ENCODE measurements around the gene MTX2. TPM values are rescaled to one million over a fixed set of nuclear protein-coding genes. Genes with fewer than 3 reads are reported as not detected.

The MTX2 gene
- total RNA-seq, 2 experiments from 2014 or later: 27.3 to 30.1 TPM

DNA sequence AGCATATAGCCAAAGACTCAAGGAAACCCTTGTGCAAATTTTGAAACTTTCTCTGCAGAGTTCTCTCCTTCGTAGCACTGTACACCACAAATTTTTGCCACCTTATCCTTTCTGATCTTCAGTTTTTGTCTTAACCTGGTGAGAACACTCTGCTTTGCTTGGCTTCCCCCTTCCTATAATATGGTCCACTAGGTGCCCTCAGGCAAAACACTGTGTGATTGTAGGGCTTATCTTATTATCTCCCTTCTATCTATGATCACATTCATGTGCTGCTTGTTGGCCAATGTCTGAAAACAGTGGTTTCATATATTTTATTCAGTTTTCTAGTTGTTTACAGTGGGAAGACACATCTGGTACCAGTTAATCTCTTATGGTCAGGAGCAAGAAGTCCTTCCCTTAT, 111.1 kb downstream of the MTX2 start:
- Mint-ChIP-seq H3K27me3 (peaks cover 17% of the 10 kb centered on the region), H3K27ac (no peak overlapping the region), H3K4me3 (no peak overlapping the region), H3K9me3 (peaks cover 10% of the 10 kb centered on the region), H3K4me1 (ENCODE audit: low read depth) (no peaks in the 10 kb centered on the region), H3K36me3 (ENCODE audit: low read depth) (peaks cover 2% of the 10 kb centered on the region)
- intact Hi-C loops (cut with micrococcal nuclease): no loop called here
- ATAC-seq: no peak
- no peak for DNase-seq
- CTCF ChIA-PET: no interaction called here
- TF ChIP-seq, protein P1, sequence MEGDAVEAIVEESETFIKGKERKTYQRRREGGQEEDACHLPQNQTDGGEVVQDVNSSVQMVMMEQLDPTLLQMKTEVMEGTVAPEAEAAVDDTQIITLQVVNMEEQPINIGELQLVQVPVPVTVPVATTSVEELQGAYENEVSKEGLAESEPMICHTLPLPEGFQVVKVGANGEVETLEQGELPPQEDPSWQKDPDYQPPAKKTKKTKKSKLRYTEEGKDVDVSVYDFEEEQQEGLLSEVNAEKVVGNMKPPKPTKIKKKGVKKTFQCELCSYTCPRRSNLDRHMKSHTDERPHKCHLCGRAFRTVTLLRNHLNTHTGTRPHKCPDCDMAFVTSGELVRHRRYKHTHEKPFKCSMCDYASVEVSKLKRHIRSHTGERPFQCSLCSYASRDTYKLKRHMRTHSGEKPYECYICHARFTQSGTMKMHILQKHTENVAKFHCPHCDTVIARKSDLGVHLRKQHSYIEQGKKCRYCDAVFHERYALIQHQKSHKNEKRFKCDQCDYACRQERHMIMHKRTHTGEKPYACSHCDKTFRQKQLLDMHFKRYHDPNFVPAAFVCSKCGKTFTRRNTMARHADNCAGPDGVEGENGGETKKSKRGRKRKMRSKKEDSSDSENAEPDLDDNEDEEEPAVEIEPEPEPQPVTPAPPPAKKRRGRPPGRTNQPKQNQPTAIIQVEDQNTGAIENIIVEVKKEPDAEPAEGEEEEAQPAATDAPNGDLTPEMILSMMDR (IDR thresholded peaks at IDR 0.05): no peak
- POLR2A ChIA-PET: no interaction called here

DNA sequence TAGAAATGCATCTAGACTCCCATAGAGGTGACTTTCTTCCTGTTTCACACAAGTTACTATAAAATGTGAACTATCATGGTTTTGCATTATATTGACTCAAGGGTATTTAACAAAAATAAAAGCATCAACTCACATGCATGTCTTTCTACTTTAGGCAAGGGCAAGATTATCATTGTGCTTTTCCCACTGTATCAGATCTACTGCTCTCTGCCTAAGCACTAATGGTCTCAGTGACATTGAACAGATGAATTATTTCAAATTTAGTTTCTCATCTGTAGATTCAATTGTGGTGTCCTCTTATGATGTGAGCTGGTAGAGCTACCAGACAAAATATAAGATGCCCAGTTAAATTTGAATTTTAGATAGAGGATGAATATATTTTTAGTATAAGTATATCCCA, 113.9 kb downstream of the MTX2 start:
- no peak for ATAC-seq
- peaks cover 2% of the 10 kb centered on the region for H3K36me3 Mint-ChIP-seq (ENCODE audit: low read depth)
- CTCF ChIA-PET: no interaction called here

DNA sequence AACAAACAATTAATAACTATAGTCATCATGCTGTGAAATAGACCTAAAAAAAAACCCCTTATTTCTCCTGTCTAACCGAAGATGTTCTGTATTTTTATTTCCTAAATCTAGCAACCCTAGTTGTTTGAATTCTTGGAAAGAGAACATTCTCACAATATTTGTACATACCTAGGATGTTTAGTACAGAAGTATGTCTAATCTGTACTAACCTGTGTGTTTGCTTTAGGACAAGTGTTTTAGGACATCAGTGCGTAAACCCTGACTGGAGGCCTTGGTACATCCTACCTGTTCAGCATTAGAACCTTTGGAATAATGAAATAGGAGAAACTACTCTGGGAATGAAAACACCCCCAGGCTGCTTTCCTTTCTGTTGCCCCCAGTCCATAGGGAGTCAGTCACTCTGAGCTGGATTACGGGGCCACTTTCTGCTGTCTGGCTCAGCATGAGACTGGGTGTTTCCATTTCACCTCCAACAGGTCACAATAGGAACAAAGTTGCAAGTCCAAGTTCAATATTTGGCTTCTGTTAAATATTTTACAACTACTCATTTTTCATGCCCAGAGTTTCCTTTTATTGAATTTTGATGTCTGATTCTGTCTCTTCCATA, 114.7 kb downstream of the MTX2 start:
- no peak for ATAC-seq
- CTCF ChIA-PET: no interaction called here

More for the DNA sequence above, 113.9 kb downstream of the MTX2 start:
- Mint-ChIP-seq H3K4me3 (no peak overlapping the region), H3K4me1 (ENCODE audit: low read depth) (no peaks in the 10 kb centered on the region), H3K27me3 (peaks cover 32% of the 10 kb centered on the region), H3K27ac (no peak overlapping the region), H3K9me3 (peaks cover 8% of the 10 kb centered on the region)
- TF ChIP-seq, protein P1 (IDR thresholded peaks at IDR 0.05): no peak
- no peak for DNase-seq
- intact Hi-C loops (cut with micrococcal nuclease): no loop called here
- POLR2A ChIA-PET: no interaction called here

DNA sequence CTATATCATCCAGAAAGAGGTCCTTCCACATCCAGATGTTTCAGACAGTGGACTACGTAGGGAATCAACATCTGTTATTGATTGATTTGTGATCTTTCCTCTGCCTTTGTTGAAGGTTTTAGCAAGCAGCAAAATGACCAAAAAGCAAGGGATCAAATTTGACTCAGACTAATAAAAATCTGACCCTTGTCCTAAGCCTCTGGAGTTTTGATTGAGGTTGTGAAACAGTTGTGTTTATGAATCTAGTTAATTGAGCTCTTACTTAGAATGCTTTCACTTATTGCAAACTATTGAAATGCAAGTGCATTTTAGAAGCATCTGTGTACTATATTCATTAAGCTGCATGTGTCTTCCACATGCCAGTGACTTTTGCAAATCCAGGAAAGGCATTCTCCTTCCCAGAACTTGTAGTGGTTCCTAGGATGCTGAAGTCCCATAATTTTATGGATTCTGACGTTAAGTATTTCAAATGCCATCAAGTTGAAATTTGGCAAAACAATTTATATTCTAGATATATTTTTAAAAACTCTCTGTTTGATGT, 116.0 kb downstream of the MTX2 start:
- H3K27me3 Mint-ChIP-seq: peaks cover 34% of the 10 kb centered on the region
- DNase-seq (no peak), ATAC-seq (no peak)
- POLR2A ChIA-PET: no interaction called here
- no peaks in the 10 kb centered on the region for H3K9me3 Mint-ChIP-seq
- CTCF ChIA-PET: no interaction called here
- TF ChIP-seq, protein P1 (IDR thresholded peaks at IDR 0.05): no peak
- intact Hi-C loops (cut with micrococcal nuclease): no loop called here
- H3K4me3 Mint-ChIP-seq: no peak overlapping the region
- no peaks in the 10 kb centered on the region for H3K4me1 Mint-ChIP-seq (ENCODE audit: low read depth)
- no peaks in the 10 kb centered on the region for H3K36me3 Mint-ChIP-seq (ENCODE audit: low read depth)
- H3K27ac Mint-ChIP-seq: no peak overlapping the region

More for the DNA sequence above, 114.7 kb downstream of the MTX2 start:
- Mint-ChIP-seq H3K36me3 (ENCODE audit: low read depth) (peaks cover 2% of the 10 kb centered on the region), H3K27me3 (peaks cover 33% of the 10 kb centered on the region), H3K4me3 (no peak overlapping the region), H3K27ac (no peak overlapping the region), H3K9me3 (peaks cover 4% of the 10 kb centered on the region), H3K4me1 (ENCODE audit: low read depth) (no peaks in the 10 kb centered on the region)
- no peak for DNase-seq
- POLR2A ChIA-PET: no interaction called here
- TF ChIP-seq, protein P1 (IDR thresholded peaks at IDR 0.05): no peak
- intact Hi-C loops (cut with micrococcal nuclease): no loop called here

DNA sequence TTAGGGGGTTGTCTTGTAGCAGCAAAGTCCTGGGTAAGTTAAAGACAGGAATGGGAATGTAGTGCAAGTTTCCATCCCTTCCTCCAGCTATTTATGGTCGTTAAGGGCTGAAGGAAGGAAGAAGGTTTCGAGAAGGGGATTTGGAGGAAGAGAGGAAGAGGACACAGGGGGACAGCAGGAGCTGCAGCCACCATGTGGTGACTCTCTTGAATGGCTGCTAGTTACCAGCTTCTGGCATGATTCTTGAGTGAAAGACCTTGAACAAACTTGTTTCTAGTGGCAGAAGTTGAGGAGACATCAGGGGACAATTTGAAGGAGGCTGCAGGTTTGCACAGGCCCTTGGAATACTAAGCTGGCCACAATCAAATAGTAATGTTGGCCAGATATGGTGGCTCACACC, 116.6 kb downstream of the MTX2 start:
- no peak for ATAC-seq
- Mint-ChIP-seq H3K27ac (no peak overlapping the region), H3K4me1 (ENCODE audit: low read depth) (no peaks in the 10 kb centered on the region), H3K4me3 (no peak overlapping the region), H3K36me3 (ENCODE audit: low read depth) (no peaks in the 10 kb centered on the region), H3K9me3 (no peaks in the 10 kb centered on the region), H3K27me3 (peaks cover 36% of the 10 kb centered on the region)
- intact Hi-C loops (cut with micrococcal nuclease): no loop called here
- TF ChIP-seq, protein P1 (IDR thresholded peaks at IDR 0.05): no peak
- ChIA-PET POLR2A (no interaction called here), CTCF (no interaction called here)
- no peak for DNase-seq

Other genes with a start within 250 kb of the MTX2 start
- gene EVX2, start 185.5 kb upstream of the MTX2 start, total RNA-seq: not detected
- gene HOXD13, start 176.7 kb upstream of the MTX2 start, total RNA-seq: not detected
- not detected for gene HOXD12, start 169.6 kb upstream of the MTX2 start, total RNA-seq
- not detected for gene HOXD11, start 162.2 kb upstream of the MTX2 start, total RNA-seq
- not detected for gene HOXD10, start 152.7 kb upstream of the MTX2 start, total RNA-seq
- not detected for gene HOXD9, start 146.7 kb upstream of the MTX2 start, total RNA-seq
- gene HOXD8, start 139.7 kb upstream of the MTX2 start, total RNA-seq: not detected
- not detected for gene HOXD4, start 117.9 kb upstream of the MTX2 start, total RNA-seq
- gene HOXD3, start 112.1 kb upstream of the MTX2 start, total RNA-seq: not detected
- not detected for gene HOXD1, start 80.8 kb upstream of the MTX2 start, total RNA-seq